Heart left ventricle (tissue), 13 donors: Measurements from ENCODE around the gene GRHL1.

Source experiments
- CTCF ChIP-seq, 12 donors: fragments of 200-600 bp; sonication (generic) in 4 of 12; IDR thresholded peaks; one replicate each; pipeline versions ENCODE4 v1.5.0 to v1.8.0; 2018 to 2022; ENCODE audit warnings: antibody characterized with exemption in 12 of 12, mild to moderate bottlenecking in 5 of 12
- POLR2A ChIP-seq, 2 donors: fragments of 450-650 bp; IDR thresholded peaks; one replicate each; pipeline ENCODE4 v1.6.1; 2017; ENCODE audit warnings: antibody characterized with exemption in 2 of 2, mild to moderate bottlenecking in 2 of 2, moderate library complexity in 2 of 2
- donor health status: ischemic (EF 13 %, LVEDD 7.1; RV severe dilation, severe dysfunction).
- donor health status: DM: no; HTN: yes; CAD: no.
- donor health status: DM: no; HTN: no; CAD: no.
- donor health status: ischemic (EF 25% LVEDD 6.9; RV normal size, moderate dysfunction).
- donor health status: ischemic (EF 25% LVEDD 5.7; RV mildly dilated, moderate dysfunction).
- donor health status: ischemic (EF 35%, LVEDD 5.7; RV mildly dilated, moderate dysfunction).
- donor health status: nonischemic (EF 11% LVEDD 7.7; RV severe dilation, severe dysfunction).
- donor health status: DM: yes; HTN: yes; CAD: no.
- donor health status: PGD.
- donor health status: ischemic (EF 29% LVEDD 5.4; RV normal size, mild dysfunction).
- donor health status: nonischemic (EF 23%, LVEDD 6.1; RV moderate dilation, normal function).

GRCh38 chr2:10007921-10008808 is 56.7 kb downstream of the GRHL1 start:
- TF ChIP-seq CTCF (IDR thresholded peaks at IDR 0.05) (peak in 3 of 12 donors; percentile 15 to 26 (median 23)), POLR2A (IDR thresholded peaks at IDR 0.05) (no peak)
